H7 (cell line): ENCODE results near the gene ADGRV1. TPM values are rescaled to one million over a fixed set of nuclear protein-coding genes. Genes with fewer than 3 reads are reported as not detected.

Experiments
- DNase-seq: peaks from one replicate; pipeline ENCODE4 v3.0.0; 2012
- H3K27me3 ChIP-seq: 2 replicates; pipeline ENCODE4 v1.6.0; 2011; ENCODE audit warnings: mild to moderate bottlenecking, low read length; ENCODE audit not compliant: control insufficient read depth, insufficient read depth
- H3K36me3 ChIP-seq: replicated peaks from 2 replicates; pipeline ENCODE4 v1.5.1; 2011; ENCODE audit warnings: low read length; ENCODE audit not compliant: control insufficient read depth, insufficient read depth
- H3K4me3 ChIP-seq: 2 replicates; pipeline ENCODE4 v1.5.1; 2011; ENCODE audit warnings: low read depth, mild to moderate bottlenecking, control low read depth, low read length, moderate library complexity; ENCODE audit not compliant: insufficient read depth
- total RNA-seq: library from RNA; depleted of rRNA; stranded (reverse); fragments of >200 nt; shearing (Covaris generic); gene quantifications from 2 replicates; pipeline ENCODE4 v1.2.3, GENCODE V29; 2014

The ADGRV1 gene
- total RNA-seq, 1 experiment from 2014 or later, result 28.8 TPM

- H3K4me3 ChIP-seq, result no peak overlapping the region
- H3K36me3 ChIP-seq, result no peaks in the 10 kb centered on the region
- DNase-seq, result no peak
- no peaks in the 10 kb centered on the region for H3K27me3 ChIP-seq
Measured at GRCh38 chr5:91118796-91119195, 560.2 kb downstream of the ADGRV1 start.

- no peaks in the 10 kb centered on the region for H3K36me3 ChIP-seq
Measured at GRCh38 chr5:91119217-91119616, 560.6 kb downstream of the ADGRV1 start.

GRCh38 chr5:91119981-91120850 lies 561.6 kb downstream of the ADGRV1 start:
- DNase-seq, result no peak
- Histone ChIP-seq H3K27me3 (no peaks in the 10 kb centered on the region), H3K36me3 (no peaks in the 10 kb centered on the region), H3K4me3 (no peak overlapping the region)

More at GRCh38 chr5:91119217-91119616, 560.6 kb downstream of the ADGRV1 start:
- Histone ChIP-seq H3K4me3 (no peak overlapping the region), H3K27me3 (no peaks in the 10 kb centered on the region)
- DNase-seq, result no peak

- DNase-seq, result no peak
- no peaks in the 10 kb centered on the region for H3K36me3 ChIP-seq
- no peak overlapping the region for H3K4me3 ChIP-seq
- H3K27me3 ChIP-seq, result no peaks in the 10 kb centered on the region
Measured at GRCh38 chr5:91121347-91121993, 562.9 kb downstream of the ADGRV1 start.

GRCh38 chr5:91122651-91123050 lies 564.1 kb downstream of the ADGRV1 start:
- H3K36me3 ChIP-seq, result no peaks in the 10 kb centered on the region
- H3K4me3 ChIP-seq, result no peak overlapping the region
- no peak for DNase-seq
- no peaks in the 10 kb centered on the region for H3K27me3 ChIP-seq

GRCh38 chr5:91123291-91123690 lies 564.7 kb downstream of the ADGRV1 start:
- Histone ChIP-seq H3K36me3 (no peaks in the 10 kb centered on the region), H3K4me3 (no peak overlapping the region), H3K27me3 (no peaks in the 10 kb centered on the region)
- DNase-seq, result no peak

- Histone ChIP-seq H3K27me3 (no peaks in the 10 kb centered on the region), H3K4me3 (no peak overlapping the region), H3K36me3 (no peaks in the 10 kb centered on the region)
- DNase-seq, result no peak
Measured at GRCh38 chr5:91123901-91124300, 565.3 kb downstream of the ADGRV1 start.

- no peaks in the 10 kb centered on the region for H3K36me3 ChIP-seq
- H3K27me3 ChIP-seq, result no peaks in the 10 kb centered on the region
- no peak for DNase-seq
- no peak overlapping the region for H3K4me3 ChIP-seq
Measured at GRCh38 chr5:91125916-91126315, 567.3 kb downstream of the ADGRV1 start.

GRCh38 chr5:91126448-91126847 lies 567.9 kb downstream of the ADGRV1 start:
- H3K4me3 ChIP-seq, result no peak overlapping the region
- no peak for DNase-seq
- H3K36me3 ChIP-seq, result no peaks in the 10 kb centered on the region
- no peaks in the 10 kb centered on the region for H3K27me3 ChIP-seq

GRCh38 chr5:91126888-91127287 lies 568.3 kb downstream of the ADGRV1 start:
- DNase-seq, result no peak
- Histone ChIP-seq H3K36me3 (no peaks in the 10 kb centered on the region), H3K27me3 (no peaks in the 10 kb centered on the region), H3K4me3 (no peak overlapping the region)

GRCh38 chr5:91127456-91128081 lies 569.0 kb downstream of the ADGRV1 start:
- no peaks in the 10 kb centered on the region for H3K36me3 ChIP-seq
- H3K27me3 ChIP-seq, result no peaks in the 10 kb centered on the region
- H3K4me3 ChIP-seq, result no peak overlapping the region

GRCh38 chr5:91128604-91129003 lies 570.0 kb downstream of the ADGRV1 start:
- Histone ChIP-seq H3K27me3 (no peaks in the 10 kb centered on the region), H3K36me3 (no peaks in the 10 kb centered on the region), H3K4me3 (no peak overlapping the region)
- DNase-seq, result no peak

More at GRCh38 chr5:91127456-91128081, 569.0 kb downstream of the ADGRV1 start:
- DNase-seq, result no peak

GRCh38 chr5:91129748-91130147 lies 571.2 kb downstream of the ADGRV1 start:
- H3K36me3 ChIP-seq, result no peaks in the 10 kb centered on the region
- no peak for DNase-seq
- no peaks in the 10 kb centered on the region for H3K27me3 ChIP-seq
- no peak overlapping the region for H3K4me3 ChIP-seq

GRCh38 chr5:91130759-91131158 lies 572.2 kb downstream of the ADGRV1 start:
- DNase-seq, result no peak
- Histone ChIP-seq H3K4me3 (no peak overlapping the region), H3K36me3 (no peaks in the 10 kb centered on the region), H3K27me3 (no peaks in the 10 kb centered on the region)

- Histone ChIP-seq H3K4me3 (no peak overlapping the region), H3K36me3 (no peaks in the 10 kb centered on the region), H3K27me3 (no peaks in the 10 kb centered on the region)
- no peak for DNase-seq
Measured at GRCh38 chr5:91132550-91132949, 574.0 kb downstream of the ADGRV1 start.
